HG03108 (cell line): ENCODE measurements around the gene MEOX1.

Experiments used
- ATAC-seq: cut with Tn5 transposase; IDR thresholded peaks from one replicate; pipeline ENCODE4 v1.9.1; 2021; ENCODE audit warnings: moderate library complexity; ENCODE audit not compliant: unreplicated experiment

Gene MEOX1

DNA sequence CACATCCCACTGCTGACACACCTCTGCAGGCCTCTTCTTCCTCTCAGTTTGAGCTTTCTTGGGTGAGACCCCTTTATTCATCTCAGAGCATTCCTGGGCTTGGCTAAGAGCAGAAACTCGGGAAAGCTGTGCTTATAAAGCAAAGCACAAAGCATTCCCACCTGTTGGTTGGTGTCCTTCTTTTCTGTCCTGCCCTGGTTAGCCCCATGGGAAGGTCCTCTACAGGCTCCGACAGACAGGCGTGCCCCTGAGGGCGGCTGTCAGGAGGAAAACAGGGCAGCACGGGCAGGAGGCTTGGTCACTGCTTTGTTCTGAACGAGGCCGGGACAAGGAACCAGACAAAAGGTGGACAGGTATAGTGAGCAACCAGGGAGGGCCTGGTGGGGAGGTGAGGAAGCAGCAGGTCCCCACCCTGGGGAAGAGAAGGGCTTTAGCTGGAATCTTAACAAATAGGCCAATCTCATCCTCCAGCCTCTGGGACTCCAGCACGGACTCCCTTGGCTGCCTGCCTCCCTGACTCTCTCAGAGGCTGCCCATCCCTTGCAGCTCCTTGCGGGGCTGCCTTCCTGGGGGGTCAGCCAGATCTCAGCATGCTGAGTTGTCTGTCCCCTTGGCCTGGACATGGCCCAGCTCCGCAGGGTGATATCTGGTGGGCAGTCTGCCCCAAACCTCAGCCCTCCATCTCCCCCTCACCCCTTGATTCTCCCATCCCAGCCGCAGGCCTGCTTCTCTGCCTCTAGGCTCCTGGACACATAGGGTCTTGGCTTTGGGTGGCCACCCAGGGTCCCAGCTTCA is 1.7 kb downstream of the MEOX1 start:
- no peak for ATAC-seq

DNA sequence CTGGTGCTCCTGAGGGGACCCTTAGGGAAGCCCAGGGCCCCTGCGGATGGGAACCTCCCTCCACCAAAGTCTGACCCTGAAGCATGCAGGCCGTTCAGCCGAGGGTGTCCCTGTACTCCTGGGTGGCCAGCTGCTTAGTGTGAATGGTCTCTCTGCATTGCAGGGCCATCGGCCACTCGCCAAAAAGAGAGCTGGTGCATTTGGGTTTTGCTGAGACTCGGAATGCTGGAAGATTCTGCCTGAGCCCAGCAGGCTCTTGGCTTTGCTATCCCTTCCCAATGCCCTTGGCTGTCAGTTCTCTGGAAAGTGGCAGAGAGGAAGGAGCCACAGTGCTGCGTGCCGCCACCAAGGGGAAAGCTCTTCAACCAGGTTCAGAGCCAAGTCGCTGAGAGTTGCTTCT is 2.8 kb downstream of the MEOX1 start:
- no peak for ATAC-seq

DNA sequence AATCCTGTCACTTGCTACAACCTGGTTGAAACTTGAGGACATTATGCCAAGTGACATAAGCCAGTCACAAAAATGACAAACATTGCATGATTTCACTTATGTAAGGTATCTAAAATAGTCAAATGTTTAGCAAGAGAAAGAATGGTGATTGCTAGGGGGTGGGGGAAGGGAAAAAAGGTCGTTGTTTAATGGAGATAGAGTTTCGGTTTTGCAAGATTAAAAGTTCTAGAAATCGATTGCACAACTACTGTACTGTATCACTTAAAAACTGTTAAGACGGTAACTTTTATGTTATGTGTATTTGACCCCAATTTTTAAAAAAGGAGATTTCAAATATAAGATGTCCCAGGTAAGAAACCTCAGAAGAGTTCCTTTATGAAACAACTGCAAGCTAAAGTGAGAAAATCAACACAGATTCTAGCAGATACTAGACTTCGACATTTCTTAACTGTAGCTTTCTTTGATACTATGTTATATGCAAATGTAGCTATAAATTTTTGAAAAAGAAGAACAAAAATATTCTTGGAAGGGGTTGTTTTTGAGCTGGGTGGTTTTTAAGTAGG is 5.9 kb downstream of the MEOX1 start:
- ATAC-seq: no peak

DNA sequence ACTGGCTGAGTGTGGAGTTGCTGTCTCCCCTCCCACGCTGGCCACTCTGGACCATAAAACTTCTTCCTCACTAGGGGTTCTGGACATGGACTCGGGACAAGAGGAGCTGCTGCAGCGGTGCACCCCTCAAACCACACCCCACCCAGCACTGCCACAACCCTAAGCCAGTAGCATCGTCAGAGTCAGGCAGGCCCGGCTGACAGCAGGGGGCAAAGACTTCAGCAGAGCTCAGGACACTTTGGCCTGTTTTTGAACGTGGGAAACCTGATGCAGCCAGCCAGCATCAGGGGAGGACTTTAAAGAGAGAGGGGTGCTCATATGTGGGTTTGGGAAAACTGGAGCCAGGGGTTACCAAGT is 9.6 kb downstream of the MEOX1 start:
- ATAC-seq: no peak

DNA sequence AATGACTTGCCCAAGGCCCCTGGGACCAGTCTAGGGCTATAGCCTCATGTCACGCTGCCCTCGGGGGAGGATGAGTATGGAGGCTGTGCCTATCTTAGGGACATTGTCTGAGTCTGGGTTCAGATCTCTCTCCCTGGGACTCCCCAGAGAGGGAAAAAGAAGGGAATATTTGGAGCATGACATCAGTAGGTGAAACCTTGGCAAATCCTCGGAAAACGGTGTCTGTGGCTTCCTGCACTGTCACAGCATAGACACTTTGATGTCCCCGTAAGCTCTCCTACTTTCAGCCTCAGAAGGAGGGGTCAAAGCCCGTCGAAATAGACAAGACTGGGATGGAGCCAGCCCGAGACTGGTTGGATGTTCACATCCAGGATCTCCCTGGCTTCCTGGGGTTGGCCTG is 11.3 kb downstream of the MEOX1 start:
- ATAC-seq: no peak

DNA sequence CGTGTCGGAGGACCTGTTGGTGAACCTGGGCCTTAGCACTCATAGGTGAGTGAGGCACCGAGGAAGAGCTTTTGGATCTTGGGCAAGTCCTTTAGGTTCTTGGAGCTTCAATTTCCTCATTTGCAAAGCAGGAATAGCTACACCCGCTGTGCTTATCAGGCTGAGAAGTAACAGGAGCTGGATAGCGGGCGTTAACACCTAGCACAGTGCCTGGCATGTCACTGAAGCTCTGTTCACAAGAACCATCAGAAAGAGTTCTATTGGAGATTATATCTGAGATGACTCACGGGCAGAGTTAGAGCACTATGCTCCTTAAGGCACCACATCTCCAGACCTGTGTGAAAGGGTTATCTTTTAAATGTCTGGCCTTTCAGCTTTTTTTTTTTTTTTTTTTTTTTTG is 12.8 kb downstream of the MEOX1 start:
- no peak for ATAC-seq

DNA sequence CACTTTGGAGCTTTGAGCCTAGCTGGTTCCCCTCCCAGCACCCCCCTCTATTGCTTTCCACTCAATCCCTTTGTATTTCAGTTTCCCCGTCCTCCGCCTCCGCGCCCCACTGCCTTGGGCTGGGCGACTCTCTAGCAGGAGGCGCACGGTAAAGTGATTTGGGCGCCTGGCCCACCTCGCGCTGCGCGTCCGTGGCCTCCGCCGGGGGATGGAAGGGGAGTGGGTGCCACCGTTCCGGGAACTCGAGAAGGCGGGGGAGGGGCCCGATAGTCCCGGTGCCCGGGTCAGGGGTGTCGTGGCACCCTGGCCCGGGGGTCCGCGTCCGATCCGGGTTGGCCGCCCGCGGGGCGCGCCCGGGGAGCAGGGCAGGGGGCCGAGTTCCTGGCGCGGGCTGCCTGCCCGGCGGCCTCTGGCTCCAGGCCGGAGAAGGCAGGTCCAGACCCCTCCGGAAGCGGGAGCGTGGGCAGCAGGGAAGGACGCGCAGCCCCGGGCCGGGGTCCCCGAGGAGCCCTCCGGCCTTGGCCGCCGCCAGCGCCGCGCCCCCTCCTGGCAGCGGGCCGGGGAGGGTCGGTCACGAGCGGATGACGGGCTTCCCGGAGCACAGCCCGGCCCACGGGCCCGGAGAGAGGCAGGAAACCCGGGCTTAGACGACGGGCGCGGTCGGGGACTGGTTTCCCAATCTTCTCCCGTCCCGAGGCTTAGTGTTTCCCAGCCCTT is 15.8 kb downstream of the MEOX1 start:
- no peak for ATAC-seq

DNA sequence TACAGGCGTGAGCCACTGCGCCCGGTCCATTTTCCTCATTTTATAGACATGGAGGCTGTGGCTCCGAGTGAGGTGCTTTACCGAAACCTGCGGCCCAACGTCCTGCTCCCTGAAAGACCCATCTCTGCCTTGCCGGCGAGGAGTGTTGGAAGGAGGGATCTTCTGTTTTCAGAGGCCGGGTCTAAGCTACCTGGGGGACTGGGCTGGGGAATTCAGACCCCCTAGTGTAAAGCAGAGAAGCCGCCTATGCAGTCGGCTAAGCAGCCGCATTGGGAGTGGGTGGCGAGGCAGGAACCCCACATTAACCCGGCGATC is 16.3 kb downstream of the MEOX1 start:
- ATAC-seq: no peak

DNA sequence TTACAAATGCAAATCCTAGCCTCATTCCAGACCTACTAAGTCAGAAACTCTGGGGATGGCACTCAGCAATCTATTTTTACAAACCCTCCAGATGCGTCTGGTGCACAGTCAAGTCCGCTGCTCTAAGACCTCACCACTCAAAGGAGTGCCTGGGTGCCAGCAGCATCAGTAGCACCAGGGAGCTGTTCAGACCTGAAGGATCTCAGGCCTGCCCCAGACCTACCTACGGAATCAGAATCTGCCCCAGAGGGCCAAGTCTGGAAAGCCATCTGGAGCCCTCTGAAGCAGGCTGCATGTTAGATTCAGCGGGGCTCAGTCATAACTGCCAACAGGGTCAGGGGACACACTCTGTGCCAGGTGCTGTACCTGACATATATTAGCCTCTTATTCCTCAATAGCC is 17.6 kb downstream of the MEOX1 start:
- ATAC-seq: no peak

DNA sequence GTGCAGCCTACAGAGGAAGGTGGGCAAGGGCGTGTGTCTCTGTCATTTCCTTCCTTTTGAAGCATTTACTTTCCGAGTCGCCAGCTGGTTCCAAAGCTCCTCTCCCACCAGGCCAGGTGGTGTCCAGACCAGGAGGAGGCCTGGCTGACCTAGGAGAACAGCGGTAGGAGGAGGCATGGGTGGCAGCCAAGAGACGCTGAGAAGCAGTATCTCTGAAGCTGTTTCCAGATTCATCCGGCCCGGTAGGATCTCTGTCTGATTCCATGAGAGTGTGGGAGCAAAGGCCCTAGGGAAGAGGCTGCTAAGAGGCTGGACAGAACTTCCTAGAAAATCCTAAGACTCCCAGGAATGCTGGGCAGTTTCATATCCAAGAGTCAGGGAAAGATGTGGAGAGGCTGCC is 20.3 kb downstream of the MEOX1 start:
- ATAC-seq: no peak

DNA sequence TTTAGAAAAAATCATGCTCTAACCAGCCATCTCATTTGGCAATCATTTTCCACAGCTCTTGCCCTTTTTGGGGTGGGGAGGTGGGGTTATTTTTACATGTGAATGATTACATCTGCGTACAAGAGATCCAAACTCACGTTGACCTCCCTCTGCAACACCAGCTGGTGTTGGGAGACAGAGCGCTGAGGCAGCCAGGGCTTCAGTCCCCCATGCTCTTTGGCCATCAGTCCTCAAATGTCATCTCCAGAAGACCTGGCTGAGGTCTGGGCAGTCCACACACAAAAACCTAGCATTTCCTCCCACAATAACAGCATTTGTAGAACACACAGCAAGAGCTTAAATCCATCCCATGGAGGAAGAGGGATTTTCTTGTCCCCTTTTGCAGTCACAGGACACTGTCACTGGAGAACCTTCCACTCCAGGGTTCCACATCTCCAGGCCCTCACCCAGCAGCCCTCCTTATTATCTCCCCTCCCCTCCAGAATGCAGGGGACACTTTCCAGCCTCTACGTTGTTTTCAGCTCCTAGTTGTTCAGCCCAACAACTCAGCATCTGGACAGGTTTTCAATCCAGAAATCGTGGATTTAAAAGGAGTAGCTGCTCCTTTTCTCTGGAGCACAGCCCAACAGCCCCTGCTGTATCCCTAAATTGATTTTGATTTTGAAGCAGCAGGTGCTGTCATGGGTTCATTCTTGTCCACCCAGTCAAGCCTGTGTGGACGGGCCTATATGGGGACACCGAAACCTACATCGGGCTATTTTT is 21.1 kb downstream of the MEOX1 start:
- no peak for ATAC-seq

DNA sequence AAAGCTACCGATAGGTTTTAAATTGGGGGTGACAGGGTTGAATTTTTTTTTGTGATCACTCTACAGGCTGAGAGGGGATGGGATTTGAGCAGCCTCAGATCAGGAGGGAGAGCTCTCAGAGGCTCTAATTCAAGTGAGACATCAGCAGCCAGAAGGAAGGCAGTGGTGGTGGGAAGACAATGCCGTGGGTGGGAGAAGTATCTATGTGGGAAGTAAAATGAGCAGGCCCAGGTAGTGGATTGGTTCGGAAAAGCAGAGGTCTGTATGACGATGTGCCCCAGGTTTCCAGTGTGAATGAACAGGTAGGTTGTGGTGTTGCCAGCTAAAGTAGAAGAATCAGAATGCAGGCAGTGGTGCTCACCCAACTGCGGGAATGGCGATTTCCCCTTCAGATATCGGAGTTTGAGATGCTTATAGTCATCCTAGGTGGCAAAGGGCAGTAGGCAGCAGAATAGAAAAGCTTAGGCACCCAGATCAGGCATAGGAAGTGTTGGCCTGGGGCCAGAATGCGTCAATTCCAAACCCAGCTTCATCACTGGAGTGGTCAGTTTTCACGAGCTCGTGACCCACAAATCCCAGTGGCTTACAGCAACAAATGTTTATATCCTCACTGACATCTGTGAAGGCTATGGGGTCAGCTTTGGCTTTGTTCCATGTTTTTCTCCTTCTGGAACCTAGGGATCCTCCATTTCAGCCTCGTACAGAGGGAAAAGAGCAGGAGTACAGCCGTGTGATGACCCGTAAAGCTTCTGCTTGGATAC is 24.0 kb downstream of the MEOX1 start:
- no peak for ATAC-seq

DNA sequence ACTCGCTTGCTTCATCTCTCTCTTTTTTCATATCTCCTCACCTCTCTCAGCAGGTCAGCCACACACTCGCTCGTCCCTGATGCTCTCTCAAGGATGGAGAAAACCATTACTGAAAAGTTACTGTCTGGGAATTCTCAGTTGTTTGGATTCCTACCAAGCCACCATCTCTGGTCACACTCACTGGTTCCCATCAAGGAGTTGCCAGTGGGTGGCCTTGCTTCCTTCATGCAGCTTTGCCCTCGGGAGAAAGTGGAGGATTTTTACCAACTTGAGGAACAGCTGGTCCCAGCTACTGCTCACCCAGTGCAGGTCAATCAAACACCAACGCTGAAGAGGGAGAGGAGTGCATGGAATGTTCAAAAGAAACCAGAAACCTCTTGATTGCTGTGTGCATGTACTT is 25.3 kb downstream of the MEOX1 start:
- no peak for ATAC-seq

DNA sequence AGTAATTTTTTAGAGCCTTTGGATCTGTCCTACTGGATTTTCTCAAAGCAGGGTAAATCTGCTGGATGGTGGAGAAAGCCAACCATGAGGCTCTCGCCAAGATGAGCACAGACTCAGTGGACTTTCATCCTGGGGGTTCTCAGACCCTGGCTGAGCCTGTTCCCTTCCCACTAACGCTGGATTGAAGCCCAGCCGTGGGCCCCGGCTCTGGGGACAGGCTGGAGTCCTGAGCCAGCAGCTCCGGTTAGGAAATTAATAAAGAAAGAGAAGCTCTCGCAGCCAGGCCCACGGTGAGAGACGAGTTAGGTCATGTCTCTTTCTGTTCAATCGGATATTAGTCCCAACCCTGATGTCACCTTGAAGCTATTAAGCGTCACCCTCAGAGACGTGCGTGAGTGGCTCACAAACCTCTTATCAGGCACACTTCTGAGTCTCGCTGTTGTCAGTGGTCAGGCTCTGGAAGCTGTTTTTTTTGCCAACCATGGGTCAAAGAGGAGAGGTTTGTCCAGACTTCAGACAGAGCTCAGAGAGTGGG is 27.1 kb downstream of the MEOX1 start:
- no peak for ATAC-seq

DNA sequence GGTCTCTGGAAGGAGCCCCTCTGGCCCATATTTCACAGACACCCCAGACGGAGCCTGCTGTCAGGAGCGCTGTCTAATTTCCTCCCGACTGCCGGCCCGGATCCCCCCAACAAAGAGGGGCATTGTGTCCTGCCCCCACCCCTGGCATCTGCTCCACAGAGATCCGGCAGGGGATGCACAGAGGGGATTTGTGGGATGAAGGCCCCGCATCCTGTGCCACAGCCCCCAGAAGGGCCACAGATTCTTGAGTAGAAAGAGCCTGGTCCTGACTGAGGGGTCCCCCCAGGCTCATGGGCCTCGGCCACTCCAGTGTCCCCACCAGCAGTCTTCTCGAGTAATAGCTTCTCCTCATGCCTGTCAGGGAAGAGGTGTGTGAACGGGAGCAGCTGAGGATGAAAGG is 29.5 kb downstream of the MEOX1 start:
- no peak for ATAC-seq

DNA sequence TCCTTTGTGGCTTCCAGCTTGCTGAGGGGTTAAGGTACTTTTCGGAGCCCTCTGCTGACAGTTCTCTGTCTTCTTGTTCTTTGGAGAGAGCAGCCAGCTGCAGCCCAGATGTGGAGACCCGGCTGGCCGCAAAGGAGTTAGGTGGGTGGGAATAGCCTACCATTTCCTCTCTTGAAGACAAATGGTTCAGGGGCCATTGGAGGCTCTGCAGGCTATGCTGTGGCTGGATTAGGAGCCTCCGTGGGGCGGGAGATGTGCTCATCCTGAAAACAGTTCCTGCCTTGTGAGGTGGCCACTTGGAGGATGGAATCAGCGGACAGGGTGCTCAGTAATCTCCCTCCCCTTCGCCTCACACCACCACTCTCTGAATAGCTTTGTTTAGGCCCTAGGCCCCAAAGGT is 30.3 kb downstream of the MEOX1 start:
- ATAC-seq: no peak

DNA sequence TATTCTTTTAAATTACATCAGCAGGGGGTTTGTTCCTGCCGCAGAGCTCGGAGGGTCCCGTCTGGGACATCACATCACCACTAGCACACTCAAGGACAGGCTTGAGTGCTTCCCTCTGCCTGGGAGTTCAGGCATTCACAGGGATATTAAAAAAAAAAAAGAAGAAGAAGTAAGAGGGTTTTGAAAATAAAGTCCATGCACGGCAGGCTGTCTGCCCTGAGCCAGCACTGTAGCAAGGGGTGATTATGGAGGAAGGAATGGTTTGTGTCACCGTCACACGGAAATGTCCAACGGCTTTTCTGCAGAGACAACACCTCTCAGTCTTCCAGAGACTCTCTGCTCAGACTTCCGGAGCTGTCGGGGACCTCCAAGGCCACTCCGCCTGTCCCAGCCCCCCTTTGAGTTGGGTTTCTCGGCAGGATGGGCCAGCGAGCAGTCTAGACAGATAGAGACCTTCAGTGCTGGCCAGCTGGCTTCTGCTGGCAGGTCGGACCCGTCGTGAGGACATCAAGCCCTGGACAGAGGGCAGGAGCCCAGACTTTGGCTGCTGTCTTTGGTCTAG is 33.6 kb downstream of the MEOX1 start:
- no peak for ATAC-seq

DNA sequence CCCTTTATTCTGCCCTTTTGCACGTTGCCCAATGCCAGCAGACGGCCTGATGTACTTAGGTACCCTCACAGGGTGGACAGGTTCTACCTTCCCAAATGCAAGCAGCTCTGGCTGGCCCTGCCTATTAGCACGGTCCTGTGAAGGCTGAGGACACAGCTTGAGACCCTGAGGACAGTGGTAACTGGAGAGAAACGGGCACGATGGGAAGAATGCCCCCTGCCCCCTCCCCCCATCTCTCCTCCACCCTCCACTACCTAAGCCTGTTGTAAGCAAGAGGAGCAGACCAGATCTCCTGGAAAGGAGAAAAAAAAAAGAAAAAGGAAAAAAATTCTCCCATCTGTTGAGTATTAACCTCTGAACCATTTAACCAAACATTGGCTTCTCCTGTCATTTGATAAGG is 34.1 kb downstream of the MEOX1 start:
- ATAC-seq: no peak

DNA sequence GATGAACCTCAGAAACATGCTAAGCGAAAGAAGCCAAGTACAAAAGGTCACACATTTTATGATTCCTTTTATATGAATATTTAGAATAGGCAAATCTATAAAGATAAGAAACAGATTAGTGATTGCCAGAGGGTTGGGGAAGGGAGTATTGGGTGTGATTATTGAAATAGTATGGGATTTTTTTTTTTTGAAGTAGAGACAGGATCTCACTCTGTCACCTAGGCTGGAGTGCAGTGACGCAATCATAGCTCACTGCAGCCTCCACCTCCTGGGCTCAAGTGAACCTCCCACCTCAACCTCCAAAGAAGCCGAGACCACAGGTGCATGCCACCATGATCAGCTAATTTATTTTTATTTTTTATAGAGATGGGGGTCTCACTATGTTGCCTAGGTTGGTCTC is 35.7 kb downstream of the MEOX1 start:
- ATAC-seq: no peak

DNA sequence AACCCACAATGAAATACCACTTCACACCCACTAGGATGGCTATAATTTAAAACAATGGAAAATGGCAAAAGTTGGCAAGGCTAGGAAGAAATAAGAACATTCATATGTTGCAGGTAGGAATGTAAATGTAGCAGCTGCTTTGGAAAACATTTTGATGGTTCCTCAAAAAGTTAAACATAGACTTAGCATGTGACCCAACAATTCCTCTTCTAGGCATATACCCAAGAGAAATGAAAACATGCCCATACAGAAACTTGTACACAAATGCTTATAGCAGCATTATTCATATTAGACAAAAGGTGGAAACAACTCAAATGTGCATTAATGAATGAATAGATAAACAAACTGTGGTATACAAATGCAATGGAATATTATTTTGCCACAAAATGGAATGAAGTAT is 36.1 kb downstream of the MEOX1 start:
- ATAC-seq: no peak

DNA sequence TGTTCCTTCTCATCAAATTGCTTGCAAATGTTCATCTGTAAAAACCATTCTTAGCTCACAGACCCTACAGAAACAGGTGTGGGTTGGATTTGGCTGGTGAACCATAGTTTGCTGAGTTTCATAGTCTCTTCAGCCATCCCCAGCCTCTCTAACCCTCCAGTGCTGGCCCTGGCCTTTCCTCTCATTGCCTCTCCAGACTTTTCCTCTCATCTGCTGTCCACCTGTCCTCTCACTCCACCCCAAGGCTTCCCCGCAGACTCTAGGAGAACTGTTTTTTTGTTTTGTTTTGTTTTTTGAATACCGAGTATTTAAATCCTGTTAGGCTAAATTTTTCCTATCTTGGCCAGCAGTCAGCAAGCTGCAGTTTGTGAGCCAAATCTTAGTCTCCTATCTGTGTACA is 41.1 kb downstream of the MEOX1 start:
- ATAC-seq: no peak
